GM12878 (cell line): ENCODE data around the gene TBC1D25. TPM values are rescaled to one million over a fixed set of nuclear protein-coding genes. Genes with fewer than 3 reads are reported as not detected.

ENCODE experiments used
- ATAC-seq: fragments of 200-7000 bp; cut with Tn5 transposase; 3 replicates; pipeline ENCODE4 v1.9.1; 2020; ENCODE audit warnings: mild to moderate bottlenecking, moderate library complexity
- BruUV-seq: library from RNA; stranded (reverse); fragments of 400-500 nt; replicated peaks from 2 replicates; lab custom pipeline; 2021; lab: Mats Ljungman, UMichigan
- CTCF ChIA-PET: fragments of 300-600 bp; sonication (Branson Sonifier 250); formaldehyde crosslinking; extraction: SDS; loops from one replicate; lab custom pipeline; 2021; ENCODE audit warnings: inconsistent platforms; lab: Yijun Ruan, JAX
- POLR2A ChIA-PET: fragments of 350-600 bp; formaldehyde crosslinking; extraction: SDS; loops from one replicate; lab custom pipeline; 2021; ENCODE audit warnings: inconsistent platforms; lab: Charles Lee
- RAD21 ChIA-PET: fragments of 300-600 bp; sonication (Branson Sonifier 250); formaldehyde crosslinking; loops from one replicate; lab custom pipeline; 2023; ENCODE audit warnings: antibody characterized with exemption; ENCODE audit not compliant: unreplicated experiment; lab: Charles Lee
- SMC1A ChIA-PET: fragments of 300-600 bp; sonication (Branson Sonifier 250); formaldehyde crosslinking; loops from one replicate; lab custom pipeline; 2023; ENCODE audit not compliant: unreplicated experiment, uncharacterized antibody; lab: Charles Lee
- DNase-seq: peaks from one replicate; pipeline ENCODE4 v3.0.0-alpha.2; 2011; ENCODE audit warnings: low read depth, low spot score
- FAIRE-seq: peaks from 3 replicates; lab custom pipeline; 2011; peaks lifted over from hg19 to GRCh38; lab: Jason Lieb, UNC
- H2AFZ ChIP-seq: 2 replicates; pipeline ENCODE4 v1.6.0; 2011; ENCODE audit warnings: low read depth, low read length, control low read depth; ENCODE audit not compliant: control insufficient read depth
- H3K27ac ChIP-seq: 2 replicates; pipeline ENCODE4 v1.5.1; 2011; ENCODE audit warnings: control low read depth; ENCODE audit not compliant: control insufficient read depth, insufficient read depth
- H3K27me3 ChIP-seq, 2 experiments: replicated peaks in 1 of 2; 2 replicates each; pipeline versions ENCODE4 v1.6.0 to v1.6.1; 2011; ENCODE audit warnings: low read length in 1 of 2; ENCODE audit not compliant: control insufficient read depth in 2 of 2, insufficient read depth in 2 of 2
- H3K36me3 ChIP-seq, 2 experiments: 2 replicates each; pipeline ENCODE4 v1.5.1; 2011; ENCODE audit warnings: low read length in 1 of 2; ENCODE audit not compliant: control insufficient read depth in 2 of 2, insufficient read depth in 2 of 2
- H3K4me1 ChIP-seq: 2 replicates; pipeline ENCODE4 v1.6.1; 2011; ENCODE audit warnings: mild to moderate bottlenecking, low read length, moderate library complexity, mixed read lengths; ENCODE audit not compliant: control insufficient read depth, insufficient read depth
- H3K4me2 ChIP-seq: 2 replicates; pipeline ENCODE4 v1.6.0; 2011; ENCODE audit warnings: control low read depth; ENCODE audit not compliant: control insufficient read depth, insufficient read depth
- H3K4me3 ChIP-seq: fragments of 200-600 bp; sonication (generic); 2 replicates; pipeline ENCODE4 v1.5.1; 2016
- H3K79me2 ChIP-seq: 2 replicates; pipeline ENCODE4 v1.6.0; 2011; ENCODE audit warnings: low read length; ENCODE audit not compliant: control insufficient read depth, insufficient read depth
- H3K9ac ChIP-seq: 2 replicates; pipeline ENCODE4 v1.8.0; 2011; ENCODE audit warnings: low read length, control low read depth, mixed read lengths; ENCODE audit not compliant: control insufficient read depth, insufficient read depth
- H3K9me3 ChIP-seq: replicated peaks from 3 replicates; pipeline ENCODE4 v1.5.1; 2011; ENCODE audit warnings: mild to moderate bottlenecking, low read length; ENCODE audit not compliant: control insufficient read depth, insufficient read depth
- H4K20me1 ChIP-seq: 2 replicates; pipeline ENCODE4 v1.6.0; 2011; ENCODE audit not compliant: control insufficient read depth, insufficient read depth
- ASH2L ChIP-seq: fragments of 300-600, 200-600 bp; sonication (generic); IDR thresholded peaks from 2 replicates; pipeline ENCODE4 v1.6.1; 2017; ENCODE audit warnings: low read depth, mild to moderate bottlenecking, borderline replicate concordance
- CBFB ChIP-seq: IDR thresholded peaks from 2 replicates; pipeline ENCODE4 v1.6.1; 2016; ENCODE audit warnings: antibody characterized with exemption, low read depth
- CBX3 ChIP-seq: fragments of 200-600 bp; sonication (generic); IDR thresholded peaks from 2 replicates; pipeline ENCODE4 v1.6.1; 2016; ENCODE audit warnings: low read depth, borderline replicate concordance
- E4F1 ChIP-seq: fragments of 450-650 bp; IDR thresholded peaks from 2 replicates; pipeline ENCODE4 v1.6.1; 2018; ENCODE audit warnings: borderline replicate concordance, mild to moderate bottlenecking; ENCODE audit not compliant: partially characterized antibody
- GATAD2B ChIP-seq: fragments of 450-650 bp; conservative IDR thresholded peaks from 2 replicates; pipeline ENCODE4 v1.6.1; 2017; ENCODE audit warnings: low read depth, mild to moderate bottlenecking, moderate library complexity
- IRF4 ChIP-seq: IDR thresholded peaks from 2 replicates; pipeline ENCODE4 v1.6.1; 2011; ENCODE audit warnings: low read depth, low read length
- NFXL1 ChIP-seq: fragments of 450-650 bp; IDR thresholded peaks from 2 replicates; pipeline ENCODE4 v1.6.1; 2017; ENCODE audit warnings: antibody characterized with exemption, mild to moderate bottlenecking, borderline replicate concordance
- NFYA ChIP-seq: IDR thresholded peaks from 2 replicates; pipeline ENCODE4 v1.6.1; 2011; ENCODE audit warnings: low read depth, mild to moderate bottlenecking, low read length, improper control_type of control experiment, borderline replicate concordance
- NR2C2 ChIP-seq: IDR thresholded peaks from 2 replicates; pipeline ENCODE4 v1.6.1; 2011; ENCODE audit warnings: borderline replicate concordance, low read depth; ENCODE audit not compliant: control insufficient read depth, insufficient read length
- PAX8 ChIP-seq: fragments of 450-650 bp; IDR thresholded peaks from 2 replicates; pipeline ENCODE4 v1.6.1; 2017; ENCODE audit warnings: mild to moderate bottlenecking, moderate library complexity
- RAD51 ChIP-seq: fragments of 450-650 bp; IDR thresholded peaks from 2 replicates; pipeline ENCODE4 v1.6.1; 2016; ENCODE audit warnings: moderate library complexity, mild to moderate bottlenecking, inconsistent platforms
- SMAD5 ChIP-seq: IDR thresholded peaks from 2 replicates; pipeline ENCODE4 v1.6.1; 2016; ENCODE audit warnings: antibody characterized with exemption, low read depth
- STAT3 ChIP-seq: IDR thresholded peaks from 2 replicates; pipeline ENCODE4 v1.6.1; 2011; ENCODE audit warnings: low read depth, low read length, improper control_type of control experiment
- SUPT20H ChIP-seq: IDR thresholded peaks from 2 replicates; pipeline ENCODE4 v1.6.1; 2011; ENCODE audit warnings: low read depth, mild to moderate bottlenecking, low read length, moderate library complexity, borderline replicate concordance; ENCODE audit not compliant: control insufficient read depth
- ZNF24 ChIP-seq: fragments of 450-650 bp; IDR thresholded peaks from 2 replicates; pipeline ENCODE4 v1.6.1; 2017; ENCODE audit warnings: antibody characterized with exemption, mild to moderate bottlenecking
- WGBS: methylation state at CpG from one replicate; pipeline ENCODE4 v1.1.6; 2016; ENCODE audit warnings: low lambda C conversion rate; ENCODE audit not compliant: insufficient replicate concordance, insufficient coverage; ENCODE audit errors: missing lambda C conversion rate; 5-methylcytosine and 5-hydroxymethylcytosine counted together
- in situ Hi-C: fragments of 300-500 bp; cut with MboI; formaldehyde crosslinking; loops from 9 replicates; pipeline ENCODE4 v1.14.3; 2018; ENCODE audit warnings: mixed read lengths
- intact Hi-C: fragments of 100-400 bp; cut with micrococcal nuclease; formaldehyde crosslinking; loops from one replicate; pipeline ENCODE4 v1.14.2; 2022; ENCODE audit not compliant: unreplicated experiment
- polyA plus RNA-seq, 11 experiments: library from polyadenylated mRNA; depleted of rRNA in 4 of 11; unstranded in 6 of 11; stranded (reverse) in 5 of 11; fragments of >200 nt; fragmentation: Nextera tagmentation in 4 of 11; fragmentation: Illumina TruSeq in 1 of 11; extraction: Ambion mirVana in 4 of 11; extraction: Trizol in 1 of 11; gene quantifications; 1 replicate in 1 of 11; 2 replicates in 10 of 11; pipeline versions ENCODE4 v1.2.1 to v1.2.3, GENCODE V29; 2011 to 2016; ENCODE audit warnings: inconsistent platforms in 2 of 11, missing spikeins in 2 of 11, low read depth in 1 of 11
- total RNA-seq, 4 experiments: library from RNA; depleted of rRNA in 3 of 4; stranded (reverse); fragments of >200 nt in 3 of 4; fragmentation: Illumina TruSeq in 1 of 4; extraction: Trizol in 1 of 4; gene quantifications; 2 replicates each; pipeline versions ENCODE4 v1.2.1 to v1.2.3, GENCODE V29; 2013 to 2021

Gene TBC1D25
- total and polyA plus RNA-seq, 10 of the 15 experiments (the other 5 are each of a cell fraction or from before 2014, with no cell fraction given): 0.79 to 17.3 (median 10.0) TPM

GRCh38 chrX:48531358-48531959 is 8.1 kb upstream of the TBC1D25 start:
- no TSS peak for BruUV-seq
- TF ChIP-seq NR2C2 (no peak), GATAD2B (no peak), E4F1 (no peak), CBFB (no peak), ZNF24 (no peak), NFYA (no peak), SMAD5 (no peak), IRF4 (no peak), ASH2L (no peak), NFXL1 (no peak), STAT3 (no peak), PAX8 (no peak), SUPT20H (no peak), CBX3 (no peak), RAD51 (no peak)
- Histone ChIP-seq H3K9me3 (no peaks in the 10 kb centered on the region), H3K4me3 (no peak overlapping the region), H3K9ac (no peak overlapping the region), H3K4me2 (no peak overlapping the region), H3K27me3 (no peaks in the 10 kb centered on the region), H3K27ac (no peak overlapping the region), H2AFZ (no peak overlapping the region), H4K20me1 (no peaks in the 10 kb centered on the region), H3K4me1 (no peaks in the 10 kb centered on the region), H3K79me2 (no peaks in the 10 kb centered on the region), H3K36me3 (peaks cover 0 to 4% of the 10 kb centered on the region in 2 experiments)
- 57% methylated on average over 4 of the region's 5 CpGs for WGBS
- POLR2A ChIA-PET: no interaction called here
- RAD21 ChIA-PET: no interaction called here
- intact Hi-C loops (no loop called here), in situ Hi-C loops (no loop called here)
- DNase-seq (no peak), FAIRE-seq (no peak), ATAC-seq (no peak)
- SMC1A ChIA-PET: interaction anchor here (0.8 kb wide), 1 partner anchor 8 kb away, joined by 3 read pairs; no protein-coding TSS in a partner anchor
- CTCF ChIA-PET: no interaction called here
